ENCODE data around the gene MYLK2. TPM values are rescaled to one million over a fixed set of nuclear protein-coding genes. Genes with fewer than 3 reads are reported as not detected.
"Not testable (repeated sequence)": the region's sequence is repeated elsewhere in the genome, so short reads cannot be mapped to it uniquely, and the experiment has no call there.

Gene MYLK2
- polyA plus RNA-seq, 1 donor = 0.21 TPM

- no peak for DNase-seq
- H3K4me1 ChIP-seq (ENCODE audit: control insufficient read depth, insufficient read depth, low read length) = no peaks in the 10 kb centered on the region
- H3K4me3 ChIP-seq (ENCODE audit: low read length) = no peak overlapping the region
- H3K36me3 ChIP-seq (ENCODE audit: control insufficient read depth, insufficient read depth, low read length) = no peaks in the 10 kb centered on the region
- no peaks in the 10 kb centered on the region for H3K9me3 ChIP-seq (ENCODE audit: control insufficient read depth, low read depth, low read length)
- no peak overlapping the region for H3K27ac ChIP-seq (ENCODE audit: low read length)
- no peaks in the 10 kb centered on the region for H3K27me3 ChIP-seq (ENCODE audit: control insufficient read depth, insufficient read depth, low read length)
- WGBS (ENCODE audit: insufficient coverage, low lambda C conversion rate) = 50% methylated on average over 1 of the region's 14 CpGs
These were observed 5.6 kb downstream of the MYLK2 start for GRCh38 chr20:31824554-31825313.

- H3K4me1 ChIP-seq (ENCODE audit: control insufficient read depth, insufficient read depth, low read length) = no peaks in the 10 kb centered on the region
- H3K27ac ChIP-seq (ENCODE audit: low read length) = no peak overlapping the region
- H3K36me3 ChIP-seq (ENCODE audit: control insufficient read depth, insufficient read depth, low read length) = no peaks in the 10 kb centered on the region
- H3K27me3 ChIP-seq (ENCODE audit: control insufficient read depth, insufficient read depth, low read length) = no peaks in the 10 kb centered on the region
- H3K9me3 ChIP-seq (ENCODE audit: control insufficient read depth, low read depth, low read length) = no peaks in the 10 kb centered on the region
- no peak overlapping the region for H3K4me3 ChIP-seq (ENCODE audit: low read length)
- DNase-seq = no peak
- WGBS (ENCODE audit: insufficient coverage, low lambda C conversion rate) = no CpG with 5 or more reads among the region's 5 CpGs
These were observed 6.9 kb downstream of the MYLK2 start for GRCh38 chr20:31826074-31826473.

- Histone ChIP-seq H3K4me3 (ENCODE audit: low read length) (no peak overlapping the region), H3K36me3 (ENCODE audit: control insufficient read depth, insufficient read depth, low read length) (no peaks in the 10 kb centered on the region), H3K27me3 (ENCODE audit: control insufficient read depth, insufficient read depth, low read length) (no peaks in the 10 kb centered on the region), H3K27ac (ENCODE audit: low read length) (no peak overlapping the region), H3K9me3 (ENCODE audit: control insufficient read depth, low read depth, low read length) (no peaks in the 10 kb centered on the region), H3K4me1 (ENCODE audit: control insufficient read depth, insufficient read depth, low read length) (no peaks in the 10 kb centered on the region)
- no CpG with 5 or more reads among the region's 2 CpGs for WGBS (ENCODE audit: insufficient coverage, low lambda C conversion rate)
- DNase-seq = no peak
These were observed 7.9 kb downstream of the MYLK2 start for GRCh38 chr20:31827059-31827458.

- DNase-seq; H3K27ac ChIP-seq (ENCODE audit: low read length); H3K4me1 ChIP-seq (ENCODE audit: control insufficient read depth, insufficient read depth, low read length); H3K27me3 ChIP-seq (ENCODE audit: control insufficient read depth, insufficient read depth, low read length); H3K36me3 ChIP-seq (ENCODE audit: control insufficient read depth, insufficient read depth, low read length); H3K9me3 ChIP-seq (ENCODE audit: control insufficient read depth, low read depth, low read length); H3K4me3 ChIP-seq (ENCODE audit: low read length): not testable (repeated sequence)
- no CpG with 5 or more reads among the region's 11 CpGs for WGBS (ENCODE audit: insufficient coverage, low lambda C conversion rate)
These were observed 8.9 kb downstream of the MYLK2 start for GRCh38 chr20:31828016-31828415.

GRCh38 chr20:31829731-31830130, 10.6 kb downstream of the MYLK2 start:
- H3K27ac ChIP-seq (ENCODE audit: low read length) = no peak overlapping the region
- H3K4me1 ChIP-seq (ENCODE audit: control insufficient read depth, insufficient read depth, low read length) = peaks cover 3% of the 10 kb centered on the region
- no CpG with 5 or more reads among the region's 6 CpGs for WGBS (ENCODE audit: insufficient coverage, low lambda C conversion rate)
- H3K4me3 ChIP-seq (ENCODE audit: low read length) = no peak overlapping the region
- no peaks in the 10 kb centered on the region for H3K36me3 ChIP-seq (ENCODE audit: control insufficient read depth, insufficient read depth, low read length)
- H3K27me3 ChIP-seq (ENCODE audit: control insufficient read depth, insufficient read depth, low read length) = no peaks in the 10 kb centered on the region
- DNase-seq = no peak
- H3K9me3 ChIP-seq (ENCODE audit: control insufficient read depth, low read depth, low read length) = no peaks in the 10 kb centered on the region

- H3K4me3 ChIP-seq (ENCODE audit: low read length) = no peak overlapping the region
- no peaks in the 10 kb centered on the region for H3K27me3 ChIP-seq (ENCODE audit: control insufficient read depth, insufficient read depth, low read length)
- no peak overlapping the region for H3K27ac ChIP-seq (ENCODE audit: low read length)
- peaks cover 3% of the 10 kb centered on the region for H3K4me1 ChIP-seq (ENCODE audit: control insufficient read depth, insufficient read depth, low read length)
- DNase-seq = no peak
- H3K9me3 ChIP-seq (ENCODE audit: control insufficient read depth, low read depth, low read length) = no peaks in the 10 kb centered on the region
- no CpG with 5 or more reads among the region's 8 CpGs for WGBS (ENCODE audit: insufficient coverage, low lambda C conversion rate)
- no peaks in the 10 kb centered on the region for H3K36me3 ChIP-seq (ENCODE audit: control insufficient read depth, insufficient read depth, low read length)
These were observed 11.3 kb downstream of the MYLK2 start for GRCh38 chr20:31830406-31830981.

GRCh38 chr20:31831211-31831610, 12.1 kb downstream of the MYLK2 start:
- no peak overlapping the region for H3K4me3 ChIP-seq (ENCODE audit: low read length)

GRCh38 chr20:31831771-31832306, 12.7 kb downstream of the MYLK2 start:
- no peak for DNase-seq
- Histone ChIP-seq H3K36me3 (ENCODE audit: control insufficient read depth, insufficient read depth, low read length) (no peaks in the 10 kb centered on the region), H3K27me3 (ENCODE audit: control insufficient read depth, insufficient read depth, low read length) (no peaks in the 10 kb centered on the region), H3K4me1 (ENCODE audit: control insufficient read depth, insufficient read depth, low read length) (peaks cover 14% of the 10 kb centered on the region), H3K4me3 (ENCODE audit: low read length) (no peak overlapping the region), H3K27ac (ENCODE audit: low read length) (no peak overlapping the region), H3K9me3 (ENCODE audit: control insufficient read depth, low read depth, low read length) (no peaks in the 10 kb centered on the region)
- WGBS (ENCODE audit: insufficient coverage, low lambda C conversion rate) = no CpG with 5 or more reads among the region's 17 CpGs

More at GRCh38 chr20:31831211-31831610, 12.1 kb downstream of the MYLK2 start:
- H3K9me3 ChIP-seq (ENCODE audit: control insufficient read depth, low read depth, low read length) = no peaks in the 10 kb centered on the region
- WGBS (ENCODE audit: insufficient coverage, low lambda C conversion rate) = no CpG with 5 or more reads among the region's 6 CpGs
- no peak for DNase-seq
- H3K36me3 ChIP-seq (ENCODE audit: control insufficient read depth, insufficient read depth, low read length) = no peaks in the 10 kb centered on the region
- no peaks in the 10 kb centered on the region for H3K27me3 ChIP-seq (ENCODE audit: control insufficient read depth, insufficient read depth, low read length)
- H3K27ac ChIP-seq (ENCODE audit: low read length) = no peak overlapping the region
- peaks cover 10% of the 10 kb centered on the region for H3K4me1 ChIP-seq (ENCODE audit: control insufficient read depth, insufficient read depth, low read length)

- H3K27ac ChIP-seq (ENCODE audit: low read length) = no peak overlapping the region
- no peak for DNase-seq
- H3K36me3 ChIP-seq (ENCODE audit: control insufficient read depth, insufficient read depth, low read length) = no peaks in the 10 kb centered on the region
- H3K27me3 ChIP-seq (ENCODE audit: control insufficient read depth, insufficient read depth, low read length) = no peaks in the 10 kb centered on the region
- no peak overlapping the region for H3K4me3 ChIP-seq (ENCODE audit: low read length)
- peaks cover 14% of the 10 kb centered on the region for H3K4me1 ChIP-seq (ENCODE audit: control insufficient read depth, insufficient read depth, low read length)
- no peaks in the 10 kb centered on the region for H3K9me3 ChIP-seq (ENCODE audit: control insufficient read depth, low read depth, low read length)
- 100% methylated on average over 1 of the region's 14 CpGs for WGBS (ENCODE audit: insufficient coverage, low lambda C conversion rate)
These were observed 14.2 kb downstream of the MYLK2 start for GRCh38 chr20:31833130-31833930.

- no CpG with 5 or more reads among the region's 20 CpGs for WGBS (ENCODE audit: insufficient coverage, low lambda C conversion rate)
- DNase-seq = no peak
- H3K27me3 ChIP-seq (ENCODE audit: control insufficient read depth, insufficient read depth, low read length) = peaks cover 4% of the 10 kb centered on the region
These were observed 14.9 kb downstream of the MYLK2 start for GRCh38 chr20:31833931-31834521.

More at GRCh38 chr20:31833931-31834521, 14.9 kb downstream of the MYLK2 start:
- Histone ChIP-seq H3K36me3 (ENCODE audit: control insufficient read depth, insufficient read depth, low read length) (no peaks in the 10 kb centered on the region), H3K4me3 (ENCODE audit: low read length) (no peak overlapping the region), H3K9me3 (ENCODE audit: control insufficient read depth, low read depth, low read length) (no peaks in the 10 kb centered on the region), H3K27ac (ENCODE audit: low read length) (no peak overlapping the region), H3K4me1 (ENCODE audit: control insufficient read depth, insufficient read depth, low read length) (peaks cover 14% of the 10 kb centered on the region)
